Fibroblast of pulmonary artery (primary cell): Measurements from ENCODE around the gene CAMK1.

ENCODE experiments used
- DNase-seq: peaks from one replicate; pipeline ENCODE4 v3.0.0-alpha.2; 2010; ENCODE audit warnings: low read depth
- H3K4me3 ChIP-seq: replicated peaks from 2 replicates; pipeline ENCODE4 v1.5.1; 2011; ENCODE audit warnings: low read depth, mild to moderate bottlenecking, control low read depth, low read length, moderate library complexity
- TF ChIP-seq, protein P1 (sequence below): IDR thresholded peaks from 2 replicates; pipeline ENCODE4 v1.5.1; 2011; ENCODE audit warnings: mild to moderate bottlenecking, control low read depth, low read length, inconsistent platforms; ENCODE audit errors: missing control alignments

The CAMK1 gene

DNA sequence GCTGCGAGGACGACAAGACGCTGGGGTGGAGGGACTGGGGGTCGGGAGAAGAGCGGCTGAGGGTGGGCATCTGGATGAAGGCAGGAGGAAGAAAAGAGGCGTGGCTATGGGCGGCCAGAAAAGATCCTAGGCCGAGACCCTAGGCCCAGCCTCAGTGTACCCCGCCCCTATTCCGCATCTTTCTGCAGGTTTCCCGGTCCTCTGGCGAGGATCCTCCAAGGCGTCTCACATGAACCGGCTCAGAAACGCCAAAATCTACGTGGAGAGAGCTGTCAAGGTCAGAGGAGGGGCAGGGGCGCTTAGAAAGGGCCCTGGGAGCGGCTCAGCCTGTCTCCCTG is 40.7 kb upstream of the CAMK1 start:
- H3K4me3 ChIP-seq, result peak overlapping the region; percentile 57
- TF ChIP-seq, protein P1, sequence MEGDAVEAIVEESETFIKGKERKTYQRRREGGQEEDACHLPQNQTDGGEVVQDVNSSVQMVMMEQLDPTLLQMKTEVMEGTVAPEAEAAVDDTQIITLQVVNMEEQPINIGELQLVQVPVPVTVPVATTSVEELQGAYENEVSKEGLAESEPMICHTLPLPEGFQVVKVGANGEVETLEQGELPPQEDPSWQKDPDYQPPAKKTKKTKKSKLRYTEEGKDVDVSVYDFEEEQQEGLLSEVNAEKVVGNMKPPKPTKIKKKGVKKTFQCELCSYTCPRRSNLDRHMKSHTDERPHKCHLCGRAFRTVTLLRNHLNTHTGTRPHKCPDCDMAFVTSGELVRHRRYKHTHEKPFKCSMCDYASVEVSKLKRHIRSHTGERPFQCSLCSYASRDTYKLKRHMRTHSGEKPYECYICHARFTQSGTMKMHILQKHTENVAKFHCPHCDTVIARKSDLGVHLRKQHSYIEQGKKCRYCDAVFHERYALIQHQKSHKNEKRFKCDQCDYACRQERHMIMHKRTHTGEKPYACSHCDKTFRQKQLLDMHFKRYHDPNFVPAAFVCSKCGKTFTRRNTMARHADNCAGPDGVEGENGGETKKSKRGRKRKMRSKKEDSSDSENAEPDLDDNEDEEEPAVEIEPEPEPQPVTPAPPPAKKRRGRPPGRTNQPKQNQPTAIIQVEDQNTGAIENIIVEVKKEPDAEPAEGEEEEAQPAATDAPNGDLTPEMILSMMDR, result no peak
- DNase-seq, result no peak

DNA sequence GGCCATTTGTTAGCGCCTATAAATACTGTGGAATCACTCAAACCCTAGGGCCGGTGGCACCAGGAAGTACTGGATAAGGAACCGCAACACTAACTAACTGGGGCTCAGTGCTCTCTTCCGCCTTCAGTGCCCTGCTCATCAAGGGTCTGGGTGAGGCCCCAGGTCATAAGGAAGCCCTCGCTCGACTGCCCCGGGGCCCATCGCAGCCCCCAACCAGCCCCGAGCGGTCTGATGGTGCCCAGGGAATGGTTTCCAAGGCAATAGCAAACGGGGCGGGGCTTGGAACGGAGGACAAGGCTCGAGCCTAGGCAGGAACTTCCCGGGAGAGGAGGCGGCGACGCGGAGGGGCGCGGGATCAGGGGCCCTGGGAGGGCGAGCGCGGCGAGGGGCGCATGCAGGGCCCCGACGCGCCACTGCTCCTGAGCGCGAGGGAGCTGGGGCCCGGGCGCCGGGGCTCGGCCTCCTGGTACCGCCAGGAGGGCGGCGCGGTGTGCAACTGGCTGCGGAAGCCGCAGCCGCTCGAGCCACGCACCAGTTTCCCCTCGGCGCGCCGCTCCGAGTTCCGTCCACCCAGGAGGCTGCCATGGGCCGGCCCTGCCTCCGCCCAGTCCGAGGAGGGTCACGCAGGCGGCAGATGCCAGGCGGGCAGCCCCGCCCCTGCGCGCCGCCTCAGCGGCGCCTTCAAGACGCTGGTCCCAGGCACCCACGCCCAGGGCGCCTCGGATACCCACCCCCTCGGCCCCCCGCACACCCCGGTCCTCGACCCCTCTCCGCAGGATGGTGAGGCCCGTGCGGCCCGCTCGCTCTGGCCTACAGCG is 40.1 kb upstream of the CAMK1 start, which contains the start of gene TTLL3:
Gene TTLL3 (plus strand): TSS at position 648 of the 818 bp plus-strand sequence. CDS start 400 bp downstream, outside the sequence.
- H3K4me3 ChIP-seq, result peak within 1 kb of the TSS; percentile 57
- DNase-seq, result peak; percentile 53
- TF ChIP-seq, protein P1, result no peak

DNA sequence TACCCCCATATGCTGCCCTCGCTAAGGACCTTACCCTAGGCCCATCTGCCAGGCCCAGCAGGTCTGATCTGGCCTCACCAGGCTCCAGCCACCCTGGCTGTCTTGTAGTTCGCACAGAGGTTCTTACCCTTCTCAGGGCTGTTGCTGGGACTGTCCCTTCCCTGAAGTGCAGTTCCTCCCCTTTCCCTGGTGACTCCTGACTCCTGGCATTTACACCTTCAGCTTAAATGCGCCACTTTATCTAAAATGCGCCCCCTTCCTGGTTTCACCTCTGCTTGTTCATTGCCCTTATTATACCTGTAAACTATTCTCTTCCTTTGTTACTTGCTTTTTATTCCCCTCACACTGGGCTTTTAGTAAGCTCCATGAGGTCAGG is 39.5 kb upstream of the CAMK1 start:
- no peak for DNase-seq
- H3K4me3 ChIP-seq, result peak overlapping the region; percentile 57
- TF ChIP-seq, protein P1, result no peak

DNA sequence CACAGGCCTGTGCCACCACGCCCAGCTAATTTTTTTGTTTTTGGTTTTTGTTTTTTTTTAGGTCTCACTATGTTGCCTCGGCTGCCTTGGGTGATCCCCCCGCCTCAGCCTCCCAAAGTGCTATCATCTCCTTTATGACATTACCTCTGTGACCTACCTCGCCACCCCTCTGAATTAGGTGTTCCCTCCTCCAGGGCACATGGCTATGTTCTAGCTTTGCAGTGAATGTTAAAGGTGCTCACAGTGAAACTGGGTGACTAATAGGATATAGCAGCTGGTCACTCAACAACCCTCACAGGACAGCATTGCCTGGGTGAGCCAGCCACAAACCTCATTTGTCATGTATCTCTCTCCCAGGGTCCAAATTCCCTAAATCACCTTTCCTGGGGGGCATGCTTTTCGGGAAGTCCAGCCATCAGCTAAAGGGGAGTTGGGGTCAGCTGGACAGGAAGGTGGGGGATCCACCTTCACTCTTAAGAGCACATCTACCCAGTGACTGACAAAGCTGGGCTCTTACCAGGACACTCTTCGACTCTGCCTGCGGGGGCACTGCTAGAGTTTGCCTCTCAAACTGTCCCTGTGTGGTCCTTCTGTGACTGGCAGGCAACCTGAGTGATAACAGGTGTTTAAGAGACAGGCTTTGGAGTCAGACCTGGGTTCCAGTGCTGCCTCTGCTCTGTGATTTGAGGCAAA is 38.7 kb upstream of the CAMK1 start:
- no peak overlapping the region for H3K4me3 ChIP-seq
- DNase-seq, result peak; percentile 32
- TF ChIP-seq, protein P1, result peak; percentile 26

DNA sequence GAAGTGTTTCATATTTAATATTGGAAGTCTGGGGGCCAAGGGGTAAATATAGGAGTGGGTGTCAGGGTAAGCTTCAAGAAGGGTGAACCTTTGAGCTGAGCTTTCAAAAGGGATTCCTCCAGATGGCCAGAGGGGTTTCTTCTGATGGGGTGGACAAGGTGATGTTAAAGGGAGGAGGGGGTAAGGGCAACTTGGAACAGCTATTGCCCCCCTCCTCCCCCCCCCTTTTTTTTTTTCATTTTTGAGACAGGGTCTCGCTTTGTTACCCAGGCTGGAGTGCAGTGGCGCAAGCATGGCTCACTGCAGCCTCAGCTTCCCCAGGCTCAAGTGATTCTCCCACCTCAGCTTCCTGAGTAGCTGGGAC is 38.2 kb upstream of the CAMK1 start:
- TF ChIP-seq, protein P1, result no peak

DNA sequence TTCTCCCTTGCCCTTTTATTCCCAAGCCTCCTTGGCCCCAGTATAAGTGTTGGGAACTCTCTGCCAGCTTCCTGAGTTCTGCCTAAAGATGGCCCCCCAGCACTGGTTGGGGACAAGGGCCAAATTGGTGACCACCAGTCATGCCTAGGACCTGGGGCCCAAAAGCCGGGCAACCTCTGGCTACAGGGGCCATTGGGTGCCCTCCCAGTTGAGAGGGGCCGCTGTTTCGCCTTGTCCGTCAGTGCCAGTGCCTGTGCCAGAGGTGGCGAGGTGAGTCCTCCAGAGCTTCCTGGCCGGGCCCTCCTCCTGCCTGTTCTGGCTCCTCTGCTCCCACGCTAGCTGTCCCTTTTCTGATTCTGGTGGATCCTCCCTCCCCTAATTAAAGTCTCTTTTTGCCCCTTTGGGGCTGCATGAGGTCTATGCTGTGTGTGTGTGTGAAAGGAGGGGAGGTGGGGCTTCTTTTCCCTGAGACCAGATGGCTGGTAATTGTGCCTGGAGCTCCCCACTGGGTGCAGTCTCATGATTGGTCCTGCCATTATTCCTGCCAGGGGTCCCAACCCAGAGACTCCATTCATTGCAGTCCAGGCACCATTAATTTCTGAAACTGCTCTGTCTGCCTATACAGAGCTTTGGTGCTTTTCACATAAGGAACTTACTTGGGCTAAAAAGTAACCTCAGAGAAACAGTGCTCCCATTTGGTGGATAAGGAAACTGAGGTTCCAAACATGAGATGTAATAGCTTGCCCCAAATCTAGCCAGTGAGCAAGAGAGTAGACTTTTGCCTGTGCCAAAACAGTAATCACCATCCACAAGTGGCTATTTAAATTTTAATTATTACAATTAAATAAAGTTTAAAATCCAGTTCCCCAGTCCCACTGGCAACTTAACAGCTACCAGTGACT is 37.2 kb upstream of the CAMK1 start:
- TF ChIP-seq, protein P1, result no peak
- DNase-seq, result no peak
- H3K4me3 ChIP-seq, result no peak overlapping the region

More for the DNA sequence above, 38.2 kb upstream of the CAMK1 start:
- no peak overlapping the region for H3K4me3 ChIP-seq
- DNase-seq, result no peak
